ENCODE data around the gene LONRF2.

Gene LONRF2

GRCh38 chr2:100299548-100299947, 22.8 kb downstream of the LONRF2 start:
- no peak for DNase-seq

GRCh38 chr2:100297511-100297910, 24.8 kb downstream of the LONRF2 start:
- no peak for DNase-seq

- DNase-seq: no peak
These were observed 28.2 kb downstream of the LONRF2 start for GRCh38 chr2:100294162-100294497.

GRCh38 chr2:100293341-100294161, 28.8 kb downstream of the LONRF2 start:
- DNase-seq: no peak

GRCh38 chr2:100292022-100292580, 30.2 kb downstream of the LONRF2 start:
- peak; percentile 56 for DNase-seq

GRCh38 chr2:100291152-100291970, 30.9 kb downstream of the LONRF2 start:
- DNase-seq: peak; percentile 62

GRCh38 chr2:100290718-100291151, 31.6 kb downstream of the LONRF2 start:
- no peak for DNase-seq

- DNase-seq: peak; percentile 30
These were observed 33.3 kb downstream of the LONRF2 start for GRCh38 chr2:100289020-100289419.

- DNase-seq: no peak
These were observed 36.0 kb downstream of the LONRF2 start for GRCh38 chr2:100286318-100286717.

- no peak for DNase-seq
These were observed 36.6 kb downstream of the LONRF2 start for GRCh38 chr2:100285691-100286090.

GRCh38 chr2:100285011-100285410, 37.3 kb downstream of the LONRF2 start:
- no peak for DNase-seq

GRCh38 chr2:100283724-100284501, 38.4 kb downstream of the LONRF2 start:
- DNase-seq: no peak

- no peak for DNase-seq
These were observed 40.5 kb downstream of the LONRF2 start for GRCh38 chr2:100281521-100282438.

GRCh38 chr2:100279586-100280534, 42.4 kb downstream of the LONRF2 start:
- DNase-seq: no peak

- no peak for DNase-seq
These were observed 43.3 kb downstream of the LONRF2 start for GRCh38 chr2:100278986-100279385.

- DNase-seq: no peak
These were observed 43.8 kb downstream of the LONRF2 start for GRCh38 chr2:100278501-100278900.

GRCh38 chr2:100277540-100278207, 44.6 kb downstream of the LONRF2 start:
- DNase-seq: no peak

GRCh38 chr2:100276716-100277115, 45.6 kb downstream of the LONRF2 start:
- DNase-seq: no peak

GRCh38 chr2:100275200-100275589, 47.1 kb downstream of the LONRF2 start:
- DNase-seq: no peak
